GM23248 (cell line): ENCODE measurements around the gene LCE1C. TPM values are rescaled to one million over a fixed set of nuclear protein-coding genes. Genes with fewer than 3 reads are reported as not detected.

Experiments used
- DNase-seq: peaks from one replicate; pipeline ENCODE4 v3.0.0-alpha.2; 2015
- H2AFZ ChIP-seq: fragments of 200-600 bp; sonication (generic); 2 replicates; pipeline ENCODE4 v1.6.1; 2016; ENCODE audit warnings: antibody characterized with exemption
- H3F3A ChIP-seq: fragments of 200-600 bp; sonication (generic); 2 replicates; pipeline ENCODE4 v1.6.1; 2016; ENCODE audit warnings: mild to moderate bottlenecking, antibody characterized with exemption, mixed run types; ENCODE audit not compliant: insufficient read depth
- H3K27ac ChIP-seq: fragments of 200-600 bp; sonication (generic); 2 replicates; pipeline ENCODE4 v1.5.1; 2016; ENCODE audit warnings: mild to moderate bottlenecking
- H3K27me3 ChIP-seq: fragments of 200-600 bp; sonication (generic); replicated peaks from 2 replicates; pipeline ENCODE4 v1.6.1; 2016; ENCODE audit warnings: mild to moderate bottlenecking; ENCODE audit not compliant: insufficient read depth
- H3K36me3 ChIP-seq: fragments of 200-600 bp; sonication (generic); 2 replicates; pipeline ENCODE4 v1.6.1; 2016; ENCODE audit warnings: low read depth, mild to moderate bottlenecking
- H3K4me1 ChIP-seq: fragments of 200-600 bp; sonication (generic); 2 replicates; pipeline ENCODE4 v1.6.1; 2016; ENCODE audit warnings: mild to moderate bottlenecking; ENCODE audit not compliant: insufficient read depth
- H3K4me2 ChIP-seq: fragments of 200-600 bp; sonication (generic); one replicate; pipeline ENCODE4 v1.6.1; 2016; ENCODE audit warnings: mild to moderate bottlenecking; ENCODE audit not compliant: unreplicated experiment
- H3K4me3 ChIP-seq: fragments of 200-600 bp; sonication (generic); 2 replicates; pipeline ENCODE4 v1.5.1; 2016; ENCODE audit warnings: mild to moderate bottlenecking
- H3K79me2 ChIP-seq: fragments of 200-600 bp; sonication (generic); 2 replicates; pipeline ENCODE4 v1.6.1; 2016; ENCODE audit warnings: mild to moderate bottlenecking; ENCODE audit not compliant: insufficient read depth
- H3K9ac ChIP-seq: fragments of 200-600 bp; sonication (generic); 2 replicates; pipeline ENCODE4 v1.6.1; 2016; ENCODE audit warnings: mild to moderate bottlenecking
- H3K9me2 ChIP-seq: fragments of 200-600 bp; sonication (generic); 2 replicates; pipeline ENCODE4 v1.6.1; 2016; ENCODE audit warnings: mixed run types, mild to moderate bottlenecking, moderate library complexity; ENCODE audit not compliant: insufficient read depth
- H3K9me3 ChIP-seq: fragments of 200-600 bp; sonication (generic); one replicate; pipeline ENCODE4 v1.6.1; 2017; ENCODE audit warnings: low read depth
- H4K20me1 ChIP-seq: fragments of 200-600 bp; sonication (generic); 2 replicates; pipeline ENCODE4 v1.6.0; 2016; ENCODE audit not compliant: insufficient read depth
- EZH2 ChIP-seq: fragments of 200-600 bp; sonication (generic); IDR thresholded peaks from 2 replicates; pipeline ENCODE4 v1.6.1; 2018; ENCODE audit warnings: antibody characterized with exemption, mild to moderate bottlenecking; ENCODE audit not compliant: insufficient read depth, poor library complexity, severe bottlenecking
- EZH2phosphoT487 ChIP-seq: fragments of 200-600 bp; sonication (generic); IDR thresholded peaks from 2 replicates; pipeline ENCODE4 v1.6.1; 2018; ENCODE audit warnings: antibody characterized with exemption, moderate library complexity, mild to moderate bottlenecking, low read depth; ENCODE audit not compliant: insufficient read depth
- WGBS, 2 experiments: methylation state at CpG; one replicate each; pipeline ENCODE4 v1.1.6; 2015 to 2017; ENCODE audit warnings: low lambda C conversion rate in 2 of 2, low coverage in 1 of 2; ENCODE audit errors: missing lambda C conversion rate in 2 of 2; 5-methylcytosine and 5-hydroxymethylcytosine counted together
- in situ Hi-C: fragments of 300-500 bp; cut with MboI; formaldehyde crosslinking; loops from 2 replicates; pipeline ENCODE4 v1.15.0; 2020
- polyA plus RNA-seq: library from polyadenylated mRNA; unstranded; fragments of >200 nt; fragmentation: Nextera tagmentation; extraction: Ambion mirVana; gene quantifications from 2 replicates; pipeline ENCODE4 v1.2.1, GENCODE V29; 2016
- total RNA-seq: library from RNA; depleted of rRNA; stranded (reverse); fragments of >200 nt; shearing (Covaris generic); gene quantifications from 2 replicates; pipeline ENCODE4 v1.2.3, GENCODE V29; 2014

LCE1C gene
- total and polyA plus RNA-seq, 2 experiments from 2014 or later = not detected

- Histone ChIP-seq H3K9me3 (no peaks in the 10 kb centered on the region), H4K20me1 (no peaks in the 10 kb centered on the region), H3K4me1 (no peaks in the 10 kb centered on the region), H3K4me2 (no peak within 1 kb of the TSS), H3K36me3 (no peaks in the 10 kb centered on the region), H3F3A (no peaks in the 10 kb centered on the region), H3K9me2 (no peaks in the 10 kb centered on the region), H3K4me3 (no peak within 1 kb of the TSS), H2AFZ (no peak within 1 kb of the TSS), H3K9ac (no peak within 1 kb of the TSS), H3K79me2 (no peaks in the 10 kb centered on the region), H3K27me3 (peaks cover 11% of the 10 kb centered on the region), H3K27ac (no peak within 1 kb of the TSS)
- TF ChIP-seq EZH2 (no peak), EZH2phosphoT487 (no peak)
- DNase-seq = no peak
- WGBS, 2 experiments = 28 to 63% methylated on average over 2 of the region's 2 CpGs
- in situ Hi-C loops = no loop called here
Observed at GRCh38 chr1:152827173-152827572, 20.7 kb upstream of the LCE1C start, which contains the start of gene LCE1A. Gene LCE1A (plus strand): TSS chr1:152827473. CDS start chr1:152827473, 0 bp downstream.

- H3K4me2 ChIP-seq = no peak overlapping the region
Observed at GRCh38 chr1:152824964-152825363, 18.5 kb upstream of the LCE1C start.

GRCh38 chr1:152823294-152823693 is 16.8 kb upstream of the LCE1C start:
- in situ Hi-C loops = no loop called here

More at GRCh38 chr1:152824964-152825363, 18.5 kb upstream of the LCE1C start:
- H4K20me1 ChIP-seq = no peaks in the 10 kb centered on the region
- no peaks in the 10 kb centered on the region for H3K36me3 ChIP-seq
- DNase-seq = no peak
- no peak overlapping the region for H3K4me3 ChIP-seq
- in situ Hi-C loops = no loop called here
- no peak overlapping the region for H3K27ac ChIP-seq
- no peak overlapping the region for H3K9ac ChIP-seq
- no peaks in the 10 kb centered on the region for H3K9me3 ChIP-seq
- H3K27me3 ChIP-seq = peaks cover 12% of the 10 kb centered on the region
- no peaks in the 10 kb centered on the region for H3K4me1 ChIP-seq
- TF ChIP-seq EZH2phosphoT487 (no peak), EZH2 (no peak)
- H3K9me2 ChIP-seq = no peaks in the 10 kb centered on the region
- H2AFZ ChIP-seq = no peak overlapping the region
- no peaks in the 10 kb centered on the region for H3K79me2 ChIP-seq
- no peaks in the 10 kb centered on the region for H3F3A ChIP-seq

GRCh38 chr1:152817309-152817708 is 10.9 kb upstream of the LCE1C start:
- Histone ChIP-seq H4K20me1 (no peaks in the 10 kb centered on the region), H3K9ac (no peak overlapping the region), H3K27ac (no peak overlapping the region), H3K4me2 (no peak overlapping the region), H3K4me3 (no peak overlapping the region), H3K36me3 (no peaks in the 10 kb centered on the region), H3K9me3 (no peaks in the 10 kb centered on the region), H3F3A (no peaks in the 10 kb centered on the region), H2AFZ (no peak overlapping the region), H3K9me2 (no peaks in the 10 kb centered on the region), H3K79me2 (no peaks in the 10 kb centered on the region), H3K27me3 (0 out of 2 replicates have a peak, but pooled peaks cover 2% of the 10 kb centered on the region), H3K4me1 (no peaks in the 10 kb centered on the region)
- 42 to 46% methylated on average over 6 of the region's 6 CpGs for WGBS, 2 experiments
- in situ Hi-C loops = no loop called here
- TF ChIP-seq EZH2phosphoT487 (no peak), EZH2 (no peak)
- peak; percentile 42 for DNase-seq

More at GRCh38 chr1:152823294-152823693, 16.8 kb upstream of the LCE1C start:
- Histone ChIP-seq H4K20me1 (no peaks in the 10 kb centered on the region), H3K27me3 (peaks cover 7% of the 10 kb centered on the region; the same call in 1 of the 2 replicates), H3K4me1 (no peaks in the 10 kb centered on the region), H3K9me2 (no peaks in the 10 kb centered on the region), H2AFZ (no peak overlapping the region), H3K4me3 (no peak overlapping the region), H3K9me3 (no peaks in the 10 kb centered on the region), H3K79me2 (no peaks in the 10 kb centered on the region), H3K36me3 (no peaks in the 10 kb centered on the region), H3K9ac (no peak overlapping the region), H3F3A (no peaks in the 10 kb centered on the region), H3K27ac (no peak overlapping the region), H3K4me2 (no peak overlapping the region)
- no peak for TF ChIP-seq EZH2
- TF ChIP-seq EZH2phosphoT487 = no peak
- 11 to 12% methylated on average over 5 of the region's 5 CpGs for WGBS, 2 experiments
- no peak for DNase-seq

GRCh38 chr1:152811671-152812070 is 5.2 kb upstream of the LCE1C start, which contains the start of gene LCE1B:
Gene LCE1B (plus strand): TSS chr1:152811971. CDS start chr1:152812447, 476 bp downstream.
- Histone ChIP-seq H3F3A (no peaks in the 10 kb centered on the region), H3K36me3 (no peaks in the 10 kb centered on the region), H3K9ac (no peak within 1 kb of the TSS), H3K27me3 (0 out of 2 replicates have a peak, but pooled peaks cover 3% of the 10 kb centered on the region), H3K27ac (no peak within 1 kb of the TSS), H3K4me2 (no peak within 1 kb of the TSS), H3K4me3 (no peak within 1 kb of the TSS), H3K9me2 (no peaks in the 10 kb centered on the region), H3K9me3 (no peaks in the 10 kb centered on the region), H3K4me1 (no peaks in the 10 kb centered on the region), H4K20me1 (no peaks in the 10 kb centered on the region), H2AFZ (no peak within 1 kb of the TSS), H3K79me2 (no peaks in the 10 kb centered on the region)
- in situ Hi-C loops = no loop called here
- 38 to 41% methylated on average over 2 of the region's 2 CpGs for WGBS, 2 experiments
- no peak for TF ChIP-seq EZH2
- no peak for DNase-seq
